Mesendoderm (in vitro differentiated cells): ENCODE data around the gene EVC2.

Source experiments
- DNase-seq: peaks from one replicate; pipeline ENCODE4 v3.0.0; 2013
- H2AK5ac ChIP-seq: 2 replicates; pipeline ENCODE4 v1.6.1; 2013; ENCODE audit warnings: low read length, inconsistent platforms
- H2BK120ac ChIP-seq: 2 replicates; pipeline ENCODE4 v1.6.1; 2013; ENCODE audit warnings: low read depth, mild to moderate bottlenecking, low read length, moderate library complexity, mixed read lengths
- H2BK15ac ChIP-seq: replicated peaks from 2 replicates; pipeline ENCODE4 v1.6.1; 2013; ENCODE audit warnings: low read depth, mild to moderate bottlenecking, moderate library complexity
- H2BK5ac ChIP-seq: 2 replicates; pipeline ENCODE4 v1.6.1; 2013; ENCODE audit warnings: low read length, inconsistent platforms
- H3K18ac ChIP-seq: 2 replicates; pipeline ENCODE4 v1.6.1; 2013; ENCODE audit warnings: mild to moderate bottlenecking, low read length, mixed read lengths
- H3K23ac ChIP-seq: one replicate; pipeline ENCODE4 v1.6.1; 2013; ENCODE audit warnings: low read length
- H3K27ac ChIP-seq: 2 replicates; pipeline ENCODE4 v1.5.1; 2013; ENCODE audit warnings: low read depth, mild to moderate bottlenecking, inconsistent platforms, low read length, moderate library complexity
- H3K27me3 ChIP-seq: 2 replicates; pipeline ENCODE4 v1.6.1; 2013; ENCODE audit warnings: low read length, control low read depth, mild to moderate bottlenecking, inconsistent platforms; ENCODE audit not compliant: insufficient read depth, poor library complexity
- H3K36me3 ChIP-seq: 2 replicates; pipeline ENCODE4 v1.6.1; 2013; ENCODE audit warnings: low read length, inconsistent platforms; ENCODE audit not compliant: control insufficient read depth, insufficient read depth
- H3K4ac ChIP-seq: one replicate; pipeline ENCODE4 v1.6.1; 2013; ENCODE audit warnings: low read depth, mild to moderate bottlenecking, low read length, moderate library complexity
- H3K4me1 ChIP-seq: 2 replicates; pipeline ENCODE4 v1.6.1; 2013; ENCODE audit warnings: low read depth, low read length, inconsistent platforms; ENCODE audit not compliant: control insufficient read depth
- H3K4me2 ChIP-seq: 2 replicates; pipeline ENCODE4 v1.6.1; 2013; ENCODE audit warnings: low read length
- H3K4me3 ChIP-seq: 2 replicates; pipeline ENCODE4 v1.5.1; 2013; ENCODE audit warnings: mild to moderate bottlenecking, low read length
- H3K56ac ChIP-seq: one replicate; pipeline ENCODE4 v1.6.1; 2013; ENCODE audit warnings: low read length
- H3K79me1 ChIP-seq: 2 replicates; pipeline ENCODE4 v1.6.1; 2013; ENCODE audit warnings: low read length, inconsistent platforms
- H3K79me2 ChIP-seq: 2 replicates; pipeline ENCODE4 v1.6.1; 2013; ENCODE audit warnings: mild to moderate bottlenecking, low read length; ENCODE audit not compliant: control insufficient read depth, insufficient read depth
- H3K9ac ChIP-seq: 2 replicates; pipeline ENCODE4 v1.6.1; 2013; ENCODE audit warnings: low read length, inconsistent platforms
- H4K5ac ChIP-seq: one replicate; pipeline ENCODE4 v1.6.1; 2013; ENCODE audit warnings: low read length
- H4K8ac ChIP-seq: one replicate; pipeline ENCODE4 v1.6.1; 2013; ENCODE audit warnings: low read depth, mild to moderate bottlenecking, control low read depth, low read length, moderate library complexity
- WGBS: extraction: QIAGEN DNeasy Blood & Tissue Kit; methylation state at CpG from one replicate; pipeline ENCODE4 v1.1.7; 2013; ENCODE audit warnings: low lambda C conversion rate, missing lambda C conversion rate; ENCODE audit not compliant: insufficient coverage; ENCODE audit errors: extremely low coverage; 5-methylcytosine and 5-hydroxymethylcytosine counted together

Gene EVC2

DNA sequence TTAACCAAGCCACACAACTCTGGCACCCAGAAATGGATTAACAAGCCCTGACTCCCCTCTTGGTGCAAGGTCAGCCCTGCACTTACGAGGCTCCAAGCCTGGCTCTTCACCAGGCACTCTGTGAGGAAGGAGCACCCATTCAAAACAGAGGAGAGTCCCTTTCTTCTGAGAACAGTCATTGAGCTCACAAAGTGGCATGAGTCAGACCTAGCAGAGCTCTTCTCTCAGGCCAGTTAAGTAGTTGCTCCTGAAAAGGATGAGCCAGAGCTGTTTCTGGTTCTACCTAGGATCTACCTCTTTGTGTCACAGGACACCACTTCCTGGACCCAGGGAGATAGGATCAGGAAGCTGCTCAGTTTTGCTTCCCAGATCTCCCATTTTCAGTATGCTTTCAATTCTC is 48.2 kb downstream of the EVC2 start:
- H2BK120ac ChIP-seq = no peak overlapping the region
- H3K56ac ChIP-seq = no peak overlapping the region
- H3K4me2 ChIP-seq = no peak overlapping the region
- H3K36me3 ChIP-seq = no peaks in the 10 kb centered on the region
- no peak overlapping the region for H3K23ac ChIP-seq
- H4K8ac ChIP-seq = no peak overlapping the region
- no peaks in the 10 kb centered on the region for H3K27me3 ChIP-seq
- no CpG with 5 or more reads among the region's 1 CpG for WGBS
- no peak overlapping the region for H3K18ac ChIP-seq
- no peaks in the 10 kb centered on the region for H3K79me1 ChIP-seq
- H3K79me2 ChIP-seq = no peaks in the 10 kb centered on the region
- H3K9ac ChIP-seq = no peak overlapping the region
- H2AK5ac ChIP-seq = no peak overlapping the region
- no peak overlapping the region for H3K27ac ChIP-seq
- H3K4me1 ChIP-seq = no peaks in the 10 kb centered on the region
- no peak overlapping the region for H2BK5ac ChIP-seq
- H4K5ac ChIP-seq = no peak overlapping the region
- H3K4me3 ChIP-seq = no peak overlapping the region
- DNase-seq = no peak
- H3K4ac ChIP-seq = no peak overlapping the region
- no peak overlapping the region for H2BK15ac ChIP-seq

- no peak overlapping the region for H2BK120ac ChIP-seq
- no peaks in the 10 kb centered on the region for H3K79me2 ChIP-seq
- H3K4me2 ChIP-seq = no peak overlapping the region
- H3K18ac ChIP-seq = no peak overlapping the region
- no peaks in the 10 kb centered on the region for H3K27me3 ChIP-seq
- no peak overlapping the region for H3K23ac ChIP-seq
- H3K4me3 ChIP-seq = no peak overlapping the region
- no peaks in the 10 kb centered on the region for H3K36me3 ChIP-seq
- H3K9ac ChIP-seq = no peak overlapping the region
- H2AK5ac ChIP-seq = no peak overlapping the region
- no peak overlapping the region for H3K4ac ChIP-seq
- no peak overlapping the region for H3K56ac ChIP-seq
- H3K79me1 ChIP-seq = no peaks in the 10 kb centered on the region
- no CpG with 5 or more reads among the region's 6 CpGs for WGBS
- H2BK5ac ChIP-seq = no peak overlapping the region
- H2BK15ac ChIP-seq = no peak overlapping the region
- H4K5ac ChIP-seq = no peak overlapping the region
- no peak for DNase-seq
- no peaks in the 10 kb centered on the region for H3K4me1 ChIP-seq
- no peak overlapping the region for H3K27ac ChIP-seq
- no peak overlapping the region for H4K8ac ChIP-seq
Measured at GRCh38 chr4:5658974-5659373, 49.4 kb downstream of the EVC2 start.

GRCh38 chr4:5656415-5656814 is 51.9 kb downstream of the EVC2 start:
- H3K27ac ChIP-seq = no peak overlapping the region
- H4K8ac ChIP-seq = no peak overlapping the region
- no peak overlapping the region for H3K56ac ChIP-seq
- no peak overlapping the region for H2BK5ac ChIP-seq
- no peak overlapping the region for H3K4ac ChIP-seq
- H3K4me1 ChIP-seq = no peaks in the 10 kb centered on the region
- H4K5ac ChIP-seq = no peak overlapping the region
- H3K4me3 ChIP-seq = no peak overlapping the region
- no peaks in the 10 kb centered on the region for H3K79me2 ChIP-seq
- H3K18ac ChIP-seq = no peak overlapping the region
- H3K79me1 ChIP-seq = no peaks in the 10 kb centered on the region
- no peak overlapping the region for H3K9ac ChIP-seq
- H3K4me2 ChIP-seq = no peak overlapping the region
- H3K23ac ChIP-seq = no peak overlapping the region
- H2BK120ac ChIP-seq = no peak overlapping the region
- WGBS = no CpG with 5 or more reads among the region's 4 CpGs
- no peaks in the 10 kb centered on the region for H3K27me3 ChIP-seq
- DNase-seq = no peak
- H3K36me3 ChIP-seq = no peaks in the 10 kb centered on the region
- no peak overlapping the region for H2BK15ac ChIP-seq
- no peak overlapping the region for H2AK5ac ChIP-seq

DNA sequence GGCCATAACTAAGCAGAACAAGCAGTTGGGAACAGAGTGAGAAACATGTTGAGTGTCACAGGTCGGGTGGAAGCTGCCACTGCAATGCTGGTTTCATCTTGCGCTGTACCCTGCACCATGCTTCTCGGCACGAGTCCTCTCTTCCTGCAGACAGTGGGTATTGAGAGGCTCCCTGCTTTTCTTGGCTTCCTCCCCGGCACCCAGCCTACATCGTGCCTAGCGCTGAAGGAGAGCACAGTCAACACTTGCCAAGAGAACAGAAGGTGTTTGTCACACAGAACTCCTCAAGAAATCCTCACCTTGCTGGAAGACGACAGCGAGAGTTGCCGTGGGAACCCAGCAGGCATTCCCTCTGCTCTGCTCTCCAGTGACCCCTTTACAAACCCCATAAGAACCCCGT is 53.6 kb downstream of the EVC2 start:
- H2BK5ac ChIP-seq = no peak overlapping the region
- H3K4ac ChIP-seq = no peak overlapping the region
- H3K27ac ChIP-seq = no peak overlapping the region
- no peak overlapping the region for H3K56ac ChIP-seq
- no peaks in the 10 kb centered on the region for H3K79me2 ChIP-seq
- H4K5ac ChIP-seq = no peak overlapping the region
- no peak overlapping the region for H3K9ac ChIP-seq
- no peak overlapping the region for H2BK15ac ChIP-seq
- no peak overlapping the region for H3K23ac ChIP-seq
- no peak overlapping the region for H3K18ac ChIP-seq
- H3K27me3 ChIP-seq = no peaks in the 10 kb centered on the region
- no peak overlapping the region for H4K8ac ChIP-seq
- H3K4me1 ChIP-seq = no peaks in the 10 kb centered on the region
- no peak overlapping the region for H2BK120ac ChIP-seq
- H3K36me3 ChIP-seq = no peaks in the 10 kb centered on the region
- DNase-seq = no peak
- WGBS = no CpG with 5 or more reads among the region's 11 CpGs
- H3K4me3 ChIP-seq = no peak overlapping the region
- no peak overlapping the region for H3K4me2 ChIP-seq
- no peaks in the 10 kb centered on the region for H3K79me1 ChIP-seq
- no peak overlapping the region for H2AK5ac ChIP-seq

- Histone ChIP-seq H3K4me2 (no peak overlapping the region), H3K4me3 (no peak overlapping the region), H3K23ac (no peak overlapping the region), H4K8ac (no peak overlapping the region), H2BK15ac (no peak overlapping the region), H3K56ac (no peak overlapping the region), H3K4ac (no peak overlapping the region), H2AK5ac (no peak overlapping the region), H3K79me2 (no peaks in the 10 kb centered on the region), H3K9ac (no peak overlapping the region), H4K5ac (no peak overlapping the region), H3K27me3 (no peaks in the 10 kb centered on the region), H3K18ac (no peak overlapping the region), H2BK5ac (no peak overlapping the region), H2BK120ac (no peak overlapping the region), H3K79me1 (no peaks in the 10 kb centered on the region), H3K4me1 (no peaks in the 10 kb centered on the region), H3K36me3 (no peaks in the 10 kb centered on the region), H3K27ac (no peak overlapping the region)
- 100% methylated on average over 4 of the region's 6 CpGs for WGBS
- DNase-seq = no peak
Measured at GRCh38 chr4:5651089-5651488, 57.3 kb downstream of the EVC2 start.

GRCh38 chr4:5650040-5650439 is 58.3 kb downstream of the EVC2 start:
- no peak overlapping the region for H2BK15ac ChIP-seq
- no peaks in the 10 kb centered on the region for H3K36me3 ChIP-seq
- no peak for DNase-seq
- H3K9ac ChIP-seq = no peak overlapping the region
- H3K23ac ChIP-seq = no peak overlapping the region
- H3K18ac ChIP-seq = no peak overlapping the region
- no peak overlapping the region for H3K4me3 ChIP-seq
- WGBS = no CpG with 5 or more reads among the region's 3 CpGs
- no peak overlapping the region for H2AK5ac ChIP-seq
- no peaks in the 10 kb centered on the region for H3K27me3 ChIP-seq
- H4K8ac ChIP-seq = no peak overlapping the region
- H3K56ac ChIP-seq = no peak overlapping the region
- no peak overlapping the region for H2BK5ac ChIP-seq
- no peak overlapping the region for H4K5ac ChIP-seq
- no peak overlapping the region for H3K4me2 ChIP-seq
- H3K79me2 ChIP-seq = no peaks in the 10 kb centered on the region
- no peak overlapping the region for H3K4ac ChIP-seq
- no peaks in the 10 kb centered on the region for H3K79me1 ChIP-seq
- H2BK120ac ChIP-seq = no peak overlapping the region
- no peak overlapping the region for H3K27ac ChIP-seq
- no peaks in the 10 kb centered on the region for H3K4me1 ChIP-seq
